SIG-M5 (cell line): ENCODE measurements around the gene RND1.
"Not testable (repeated sequence)": the region's sequence is repeated elsewhere in the genome, so short reads cannot be mapped to it uniquely, and the experiment has no call there.

Experiments used
- DNase-seq: peaks from one replicate; lab custom pipeline; 2025; lab: John Stamatoyannopoulos, UW

Gene RND1

GRCh38 chr12:48865281-48866051 is at the start of gene RND1:
Gene RND1 (minus strand): TSS chr12:48865870. CDS start chr12:48865767, 103 bp downstream.
- peak; percentile 75 for DNase-seq

GRCh38 chr12:48910196-48910595 is 44.5 kb upstream of the RND1 start:
- no peak for DNase-seq

- not testable (repeated sequence) for DNase-seq
Measured at GRCh38 chr12:48909698-48910097, 44.0 kb upstream of the RND1 start.

GRCh38 chr12:48907245-48907644 is 41.6 kb upstream of the RND1 start:
- DNase-seq: no peak

- DNase-seq: no peak
Measured at GRCh38 chr12:48903982-48904411, 38.3 kb upstream of the RND1 start.

- DNase-seq: no peak
Measured at GRCh38 chr12:48903363-48903981, 37.8 kb upstream of the RND1 start.

- DNase-seq: no peak
Measured at GRCh38 chr12:48901278-48901677, 35.6 kb upstream of the RND1 start.

GRCh38 chr12:48899651-48900050 is 34.0 kb upstream of the RND1 start:
- no peak for DNase-seq

- no peak for DNase-seq
Measured at GRCh38 chr12:48894271-48894670, 28.6 kb upstream of the RND1 start.

GRCh38 chr12:48890657-48891418 is 25.2 kb upstream of the RND1 start:
- DNase-seq: no peak

- no peak for DNase-seq
Measured at GRCh38 chr12:48889679-48890078, 24.0 kb upstream of the RND1 start.

- no peak for DNase-seq
Measured at GRCh38 chr12:48883305-48884161, 17.9 kb upstream of the RND1 start.

GRCh38 chr12:48882972-48883304 is 17.3 kb upstream of the RND1 start:
- no peak for DNase-seq

- no peak for DNase-seq
Measured at GRCh38 chr12:48882315-48882687, 16.6 kb upstream of the RND1 start.

GRCh38 chr12:48881686-48882314 is 16.1 kb upstream of the RND1 start:
- no peak for DNase-seq

- no peak for DNase-seq
Measured at GRCh38 chr12:48880647-48881046, 15.0 kb upstream of the RND1 start.

- no peak for DNase-seq
Measured at GRCh38 chr12:48878548-48878947, 12.9 kb upstream of the RND1 start.

GRCh38 chr12:48875944-48876515 is 10.4 kb upstream of the RND1 start:
- no peak for DNase-seq

- DNase-seq: not testable (repeated sequence)
Measured at GRCh38 chr12:48873534-48873933, 7.9 kb upstream of the RND1 start.

GRCh38 chr12:48873096-48873495 is 7.4 kb upstream of the RND1 start:
- no peak for DNase-seq

- no peak for DNase-seq
Measured at GRCh38 chr12:48869191-48869590, 3.5 kb upstream of the RND1 start.
